Endodermal cell (in vitro differentiated cells): Measurements from ENCODE around the gene FTO. TPM values are rescaled to one million over a fixed set of nuclear protein-coding genes. Genes with fewer than 3 reads are reported as not detected.
A peak's percentile ranks its signal among the peaks of the same experiment; 100 is the strongest.

Experiments
- DNase-seq: peaks from one replicate; pipeline ENCODE4 v3.0.0-alpha.2; 2017
- H3K27ac ChIP-seq: 2 replicates; pipeline ENCODE4 v1.5.1; 2013; ENCODE audit warnings: mild to moderate bottlenecking, low read depth, low read length, moderate library complexity
- H3K27me3 ChIP-seq: 2 replicates; pipeline ENCODE4 v1.6.1; 2013; ENCODE audit warnings: mild to moderate bottlenecking, low read length, moderate library complexity; ENCODE audit not compliant: insufficient read depth, control insufficient read depth, poor library complexity, severe bottlenecking
- H3K36me3 ChIP-seq: 2 replicates; pipeline ENCODE4 v1.7.0; 2013; ENCODE audit warnings: mild to moderate bottlenecking, low read length, moderate library complexity; ENCODE audit not compliant: control insufficient read depth, insufficient read depth
- H3K4me1 ChIP-seq: one replicate; pipeline ENCODE4 v1.7.0; 2013; ENCODE audit warnings: low read length; ENCODE audit not compliant: control insufficient read depth, insufficient read depth
- H3K4me3 ChIP-seq: 2 replicates; pipeline ENCODE4 v1.5.1; 2013; ENCODE audit warnings: mild to moderate bottlenecking, low read length, moderate library complexity
- H3K9ac ChIP-seq: 2 replicates; pipeline ENCODE4 v1.6.1; 2013; ENCODE audit warnings: mild to moderate bottlenecking, low read length, moderate library complexity; ENCODE audit not compliant: poor library complexity, severe bottlenecking; ENCODE audit errors: extremely low read depth
- H3K9me3 ChIP-seq: 2 replicates; pipeline ENCODE4 v1.6.1; 2013; ENCODE audit warnings: mild to moderate bottlenecking, low read length, moderate library complexity; ENCODE audit not compliant: control insufficient read depth
- H3K27ac Mint-ChIP-seq: 2 replicates; pipeline ENCODE4 v1.8.0; 2020; ENCODE audit warnings: mixed read lengths
- H3K27me3 Mint-ChIP-seq: 2 replicates; pipeline ENCODE4 v1.8.0; 2021; ENCODE audit warnings: mild to moderate bottlenecking, mixed read lengths; ENCODE audit not compliant: insufficient read depth
- H3K36me3 Mint-ChIP-seq: 2 replicates; pipeline ENCODE4 v1.8.0; 2020; ENCODE audit warnings: low read depth, mixed read lengths
- H3K4me1 Mint-ChIP-seq: 2 replicates; pipeline ENCODE4 v1.8.0; 2020; ENCODE audit warnings: mixed read lengths
- H3K4me3 Mint-ChIP-seq: 2 replicates; pipeline ENCODE4 v1.8.0; 2020; ENCODE audit warnings: mild to moderate bottlenecking, moderate library complexity, mixed read lengths
- H3K9me3 Mint-ChIP-seq: 2 replicates; pipeline ENCODE4 v1.8.0; 2020; ENCODE audit warnings: mild to moderate bottlenecking, mixed read lengths
- CTCF ChIP-seq: fragments of 200-600 bp; sonication (generic); conservative IDR thresholded peaks from 2 replicates; pipeline ENCODE4 v1.5.0; 2021; ENCODE audit warnings: antibody characterized with exemption, mild to moderate bottlenecking
- WGBS, 2 experiments: methylation state at CpG; one replicate each; pipeline versions ENCODE4 v1.1.5 to v1.1.7; 2013; ENCODE audit warnings: missing lambda C conversion rate in 2 of 2, mixed read lengths in 1 of 2; ENCODE audit not compliant: insufficient coverage in 1 of 2, insufficient read length in 1 of 2; 5-methylcytosine and 5-hydroxymethylcytosine counted together
- total RNA-seq, 2 donors: library from RNA; stranded (reverse); fragmentation: NEBNext Ultra II Directional in 1 of 2; extraction: Animal tissue kit (Norgen Biotek cat#: 25700) in 1 of 2; gene quantifications; 2 replicates in 1 of 2; 3 replicates in 1 of 2; pipeline ENCODE4 v1.2.1, GENCODE V29; 2021

The FTO gene
- total RNA-seq, 2 donors from 2014 or later: 80.3 to 102 TPM

- Mint-ChIP-seq H3K4me3 (no peak overlapping the region), H3K36me3 (no peaks in the 10 kb centered on the region), H3K27me3 (peaks cover 4% of the 10 kb centered on the region), H3K9me3 (no peaks in the 10 kb centered on the region), H3K27ac (no peak overlapping the region), H3K4me1 (peaks cover 49% of the 10 kb centered on the region)
- Histone ChIP-seq H3K36me3 (no peaks in the 10 kb centered on the region), H3K27ac (no peak overlapping the region), H3K9ac (no peak overlapping the region), H3K9me3 (no peaks in the 10 kb centered on the region), H3K4me1 (peaks cover 10% of the 10 kb centered on the region), H3K27me3 (no peaks in the 10 kb centered on the region), H3K4me3 (no peak overlapping the region)
- 84 to 85% methylated on average over 12 to 19 of the region's 19 CpGs for WGBS, 2 experiments
- no peak for TF ChIP-seq CTCF
- DNase-seq: no peak
Observed at GRCh38 chr16:54175552-54176375, 471.8 kb downstream of the FTO start.

- peaks cover 10% of the 10 kb centered on the region for H3K4me1 ChIP-seq
- H3K27me3 ChIP-seq: no peaks in the 10 kb centered on the region
- TF ChIP-seq CTCF: peak; percentile 62
- H3K36me3 ChIP-seq: no peaks in the 10 kb centered on the region
- H3K27ac ChIP-seq: no peak overlapping the region
- Mint-ChIP-seq H3K27ac (no peak overlapping the region), H3K9me3 (no peaks in the 10 kb centered on the region), H3K4me1 (peaks cover 45% of the 10 kb centered on the region), H3K36me3 (no peaks in the 10 kb centered on the region), H3K27me3 (peaks cover 4% of the 10 kb centered on the region), H3K4me3 (no peak overlapping the region)
- DNase-seq: peak; percentile 85
- WGBS, 2 experiments: 52 to 91% methylated on average over 5 to 19 of the region's 19 CpGs
- H3K4me3 ChIP-seq: no peak overlapping the region
- H3K9me3 ChIP-seq: no peaks in the 10 kb centered on the region
- H3K9ac ChIP-seq: no peak overlapping the region
Observed at GRCh38 chr16:54176376-54176901, 472.5 kb downstream of the FTO start.

DNA sequence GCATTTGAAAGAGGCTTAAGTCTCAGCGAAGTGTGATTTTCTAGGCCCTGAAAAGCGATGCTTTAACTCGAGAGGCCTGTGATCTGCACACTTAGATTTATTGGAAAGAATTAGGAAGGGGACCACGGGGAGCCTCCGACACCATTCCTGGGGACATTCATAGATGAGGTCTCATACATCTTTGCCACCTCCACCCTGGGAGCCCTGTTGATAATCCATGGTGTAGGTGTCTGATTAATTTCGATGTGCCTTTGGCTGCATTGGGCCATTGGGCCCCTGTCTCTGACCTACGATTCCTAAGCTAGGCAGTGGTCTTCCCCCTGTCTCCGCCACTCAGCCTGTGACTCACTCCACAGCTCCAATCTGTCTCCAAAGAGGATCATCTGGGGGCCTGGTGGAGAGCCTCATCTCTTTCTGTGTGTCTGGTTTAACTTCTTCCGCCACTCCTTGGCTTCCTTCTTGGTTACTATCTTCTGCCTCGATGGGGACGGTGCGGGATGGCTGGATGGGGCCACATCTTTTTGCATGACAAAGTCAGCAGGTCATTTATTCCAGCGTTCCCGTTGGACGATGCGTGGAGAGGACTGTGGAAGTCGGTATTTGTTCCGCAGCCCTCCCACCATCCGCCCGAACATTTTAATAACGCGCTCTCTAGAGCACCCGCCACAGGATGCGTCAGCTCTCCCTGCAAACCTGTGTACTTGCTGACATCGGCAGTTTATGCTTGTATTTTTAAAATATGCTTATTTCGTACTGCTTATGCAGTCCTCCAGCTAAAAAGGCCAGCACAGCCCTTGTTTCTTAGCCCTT, 473.3 kb downstream of the FTO start:
- no peak for TF ChIP-seq CTCF
- no peak for DNase-seq
- Histone ChIP-seq H3K27me3 (no peaks in the 10 kb centered on the region), H3K9me3 (no peaks in the 10 kb centered on the region), H3K4me1 (peaks cover 7% of the 10 kb centered on the region), H3K27ac (no peak overlapping the region), H3K9ac (no peak overlapping the region), H3K4me3 (no peak overlapping the region), H3K36me3 (no peaks in the 10 kb centered on the region)
- peaks cover 36% of the 10 kb centered on the region for H3K4me1 Mint-ChIP-seq
- no peak overlapping the region for H3K27ac Mint-ChIP-seq
- 94 to 95% methylated on average over 26 of the region's 26 CpGs for WGBS, 2 experiments
- peaks cover 4% of the 10 kb centered on the region for H3K27me3 Mint-ChIP-seq
- no peaks in the 10 kb centered on the region for H3K9me3 Mint-ChIP-seq
- H3K4me3 Mint-ChIP-seq: no peak overlapping the region
- H3K36me3 Mint-ChIP-seq: no peaks in the 10 kb centered on the region
